Progenitor cell of endocrine pancreas (in vitro differentiated cells): Measurements from ENCODE around the gene ANKLE1. TPM values are rescaled to one million over a fixed set of nuclear protein-coding genes. Genes with fewer than 3 reads are reported as not detected.
A peak's percentile ranks its signal among the peaks of the same experiment; 100 is the strongest.

Experiments used
- DNase-seq: peaks from one replicate; pipeline ENCODE4 v3.0.0; 2021; ENCODE audit warnings: low spot score; ENCODE audit not compliant: unreplicated experiment
- H3K27ac Mint-ChIP-seq: 2 replicates; pipeline ENCODE4 v1.8.0; 2021; ENCODE audit warnings: mild to moderate bottlenecking, moderate library complexity, mixed read lengths
- H3K27me3 Mint-ChIP-seq: 2 replicates; pipeline ENCODE4 v1.8.0; 2021; ENCODE audit warnings: mixed read lengths
- H3K36me3 Mint-ChIP-seq: 2 replicates; pipeline ENCODE4 v1.8.0; 2022; ENCODE audit warnings: mixed read lengths; ENCODE audit not compliant: insufficient read depth
- H3K4me1 Mint-ChIP-seq: 2 replicates; pipeline ENCODE4 v1.8.0; 2021; ENCODE audit warnings: low read depth, mixed read lengths
- H3K4me3 Mint-ChIP-seq: 2 replicates; pipeline ENCODE4 v1.8.0; 2021; ENCODE audit warnings: low read depth, mild to moderate bottlenecking, moderate library complexity, mixed read lengths
- H3K9me3 Mint-ChIP-seq: 2 replicates; pipeline ENCODE4 v1.8.0; 2021; ENCODE audit warnings: low read depth, mixed read lengths
- CTCF ChIP-seq: fragments of 200-600 bp; sonication (generic); IDR thresholded peaks from one replicate; pipeline ENCODE4 v1.5.0; 2021; ENCODE audit warnings: antibody characterized with exemption, mild to moderate bottlenecking; ENCODE audit not compliant: unreplicated experiment
- total RNA-seq: library from RNA; stranded (reverse); gene quantifications from 2 replicates; pipeline ENCODE4 v1.2.1, GENCODE V29; 2021

ANKLE1 gene
- total RNA-seq, 1 donor from 2014 or later = 6.4 TPM

- peaks cover 2% of the 10 kb centered on the region for H3K4me1 Mint-ChIP-seq
- no peaks in the 10 kb centered on the region for H3K36me3 Mint-ChIP-seq
- no peak for TF ChIP-seq CTCF
- DNase-seq = no peak
- no peak overlapping the region for H3K4me3 Mint-ChIP-seq
- no peak overlapping the region for H3K27ac Mint-ChIP-seq
- peaks cover 3% of the 10 kb centered on the region for H3K27me3 Mint-ChIP-seq
- no peaks in the 10 kb centered on the region for H3K9me3 Mint-ChIP-seq
These were observed 21.8 kb upstream of the ANKLE1 start for GRCh38 chr19:17259934-17260333.

GRCh38 chr19:17260842-17261325 is 20.8 kb upstream of the ANKLE1 start:
- peak; percentile 85 for DNase-seq
- H3K27me3 Mint-ChIP-seq = peaks cover 3% of the 10 kb centered on the region
- peak overlapping the region; percentile 27 for H3K27ac Mint-ChIP-seq
- H3K9me3 Mint-ChIP-seq = no peaks in the 10 kb centered on the region
- no peaks in the 10 kb centered on the region for H3K4me1 Mint-ChIP-seq
- no peak overlapping the region for H3K4me3 Mint-ChIP-seq
- no peaks in the 10 kb centered on the region for H3K36me3 Mint-ChIP-seq
- TF ChIP-seq CTCF = peak; percentile 97

- no peak for TF ChIP-seq CTCF
- no peak for DNase-seq
- Mint-ChIP-seq H3K27me3 (peaks cover 3% of the 10 kb centered on the region), H3K4me1 (peaks cover 1% of the 10 kb centered on the region), H3K27ac (no peak overlapping the region), H3K36me3 (no peaks in the 10 kb centered on the region), H3K4me3 (no peak overlapping the region), H3K9me3 (peaks cover 4% of the 10 kb centered on the region)
These were observed 19.1 kb upstream of the ANKLE1 start for GRCh38 chr19:17262557-17262956.

DNA sequence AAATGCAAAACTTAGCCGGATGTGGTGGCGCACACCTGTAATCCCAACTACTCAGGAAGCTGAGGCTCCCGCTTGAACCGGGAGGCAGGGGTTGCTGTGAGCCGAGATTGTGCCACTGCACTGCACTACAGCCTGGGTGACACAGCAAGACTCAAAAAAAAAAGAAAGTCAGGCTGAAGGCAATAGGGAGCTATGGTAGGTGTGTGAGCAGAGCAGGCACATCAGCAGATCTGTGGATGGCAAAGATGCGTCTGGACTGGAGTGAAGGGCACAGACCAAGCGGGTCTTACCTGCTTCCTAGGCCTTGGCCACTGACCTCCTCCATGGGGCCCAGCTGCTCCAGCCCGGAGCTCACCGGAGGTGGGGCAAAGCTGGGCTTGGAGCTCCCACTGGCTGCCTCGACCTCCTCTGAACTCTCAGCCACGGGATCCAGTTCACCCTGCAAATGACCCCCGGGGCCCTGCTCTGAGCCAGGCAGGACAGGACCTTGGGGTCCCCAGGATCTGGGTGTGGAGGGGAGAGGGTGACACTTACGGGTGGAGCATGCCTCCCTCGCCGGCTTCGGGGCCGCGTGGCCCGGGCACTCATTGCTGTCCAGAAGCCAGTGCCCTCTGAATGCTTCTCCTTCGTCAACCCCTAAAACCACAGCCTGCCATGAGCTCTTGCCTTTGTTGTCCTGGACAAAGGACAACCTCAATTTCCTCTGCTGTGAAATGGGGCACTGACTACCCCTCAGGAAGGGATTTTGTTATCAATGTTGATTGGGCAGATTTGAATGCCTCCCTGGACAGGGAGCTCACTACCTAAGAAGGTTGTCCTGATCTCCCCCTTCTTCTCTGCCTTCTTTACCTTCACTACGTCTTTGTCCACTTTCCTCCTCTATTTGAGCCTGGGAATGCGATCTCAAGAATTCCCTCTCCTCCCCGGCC is 17.7 kb upstream of the ANKLE1 start:
- H3K27me3 Mint-ChIP-seq = peaks cover 3% of the 10 kb centered on the region

DNA sequence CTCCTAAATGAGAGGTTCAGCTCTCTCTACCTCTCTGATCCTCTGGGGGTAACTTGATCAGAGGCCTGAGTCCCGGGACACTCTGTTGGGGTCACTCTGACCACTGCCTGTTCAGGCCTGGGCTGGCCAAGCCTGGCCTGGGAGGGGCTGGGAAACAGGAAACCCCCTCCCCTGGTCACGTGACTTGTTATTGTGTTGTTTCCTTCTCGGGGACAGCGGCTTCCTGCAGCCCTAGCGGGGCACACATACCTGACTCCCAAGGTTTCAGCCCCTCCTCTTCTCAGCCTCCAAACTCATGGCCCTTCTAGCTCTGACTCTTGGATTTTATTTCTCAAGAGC is 17.1 kb upstream of the ANKLE1 start, which contains the start of gene USHBP1:
USHBP1 (minus strand) TSS at position 105 of the 339 bp plus-strand sequence. CDS start 446 bp downstream, outside the sequence.
- Mint-ChIP-seq H3K4me1 (peaks cover 6% of the 10 kb centered on the region), H3K4me3 (no peak within 1 kb of the TSS), H3K36me3 (no peaks in the 10 kb centered on the region), H3K9me3 (peaks cover 4% of the 10 kb centered on the region), H3K27ac (no peak within 1 kb of the TSS), H3K27me3 (peaks cover 3% of the 10 kb centered on the region)
- no peak for TF ChIP-seq CTCF
- DNase-seq = no peak

More for the DNA sequence above, 17.7 kb upstream of the ANKLE1 start:
- Mint-ChIP-seq H3K27ac (no peak overlapping the region), H3K4me3 (no peak overlapping the region), H3K4me1 (peaks cover 6% of the 10 kb centered on the region), H3K36me3 (no peaks in the 10 kb centered on the region), H3K9me3 (peaks cover 4% of the 10 kb centered on the region)
- no peak for DNase-seq
- no peak for TF ChIP-seq CTCF
